Measurements from ENCODE around the gene SNCB. TPM values are rescaled to one million over a fixed set of nuclear protein-coding genes. Genes with fewer than 3 reads are reported as not detected.

SNCB gene
- total and polyA plus RNA-seq, 2 of the 4 experiments (the other 2 are of a cell fraction), result 0.41 TPM; not detected in 1

DNA sequence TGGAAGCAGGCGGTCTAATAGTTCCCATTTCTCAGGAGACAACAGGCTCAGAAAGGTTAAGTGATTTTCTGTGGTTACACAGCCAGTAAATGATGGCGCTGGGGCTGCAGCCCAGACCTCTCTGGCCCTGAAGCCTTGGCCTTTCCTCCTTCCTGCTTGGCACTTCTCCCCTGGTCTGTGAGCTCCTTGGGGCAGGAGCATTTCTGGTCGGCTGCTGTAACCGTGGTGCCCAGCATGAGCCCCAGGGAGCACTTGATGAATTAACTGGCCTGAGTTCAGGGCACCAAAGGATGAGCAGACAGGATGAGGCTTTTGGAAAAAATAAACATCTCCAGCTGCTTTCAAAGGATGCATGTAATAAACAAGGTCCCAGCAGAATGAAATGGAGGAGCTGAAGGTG is 51.0 kb downstream of the SNCB start:
- ChIA-PET CTCF (interaction anchor here (0.9 to 1.6 kb wide), 3 partner anchors 42 to 81 kb away, joined by 4 read pairs; partner anchors contain the start of gene TSPAN17), POLR2A (ENCODE audit: unreplicated experiment) (no interaction called here)
- 0 out of 3 replicates have a peak overlapping the region, but pooled peaks have one; percentile 55 for H2BK15ac ChIP-seq (ENCODE audit: low read depth, low read length)
- no peaks in the 10 kb centered on the region for H4K20me1 ChIP-seq (ENCODE audit: insufficient read depth, low read length)
- no peak for TF ChIP-seq MAZ (IDR thresholded peaks at IDR 0.05; ENCODE audit: borderline replicate concordance, low read depth, low read length)
- no peak for TF ChIP-seq ELK1 (IDR thresholded peaks at IDR 0.05; ENCODE audit: borderline replicate concordance, low read depth, low read length)
- no peak for TF ChIP-seq RAD21 (IDR thresholded peaks at IDR 0.05; ENCODE audit: low read length)
- TF ChIP-seq MXI1 (IDR thresholded peaks at IDR 0.05; ENCODE audit: borderline replicate concordance, low read depth, low read length), result no peak
- no peak for TF ChIP-seq RCOR1 (IDR thresholded peaks at IDR 0.05; ENCODE audit: insufficient replicate concordance, low read length)
- TF ChIP-seq, protein P1, sequence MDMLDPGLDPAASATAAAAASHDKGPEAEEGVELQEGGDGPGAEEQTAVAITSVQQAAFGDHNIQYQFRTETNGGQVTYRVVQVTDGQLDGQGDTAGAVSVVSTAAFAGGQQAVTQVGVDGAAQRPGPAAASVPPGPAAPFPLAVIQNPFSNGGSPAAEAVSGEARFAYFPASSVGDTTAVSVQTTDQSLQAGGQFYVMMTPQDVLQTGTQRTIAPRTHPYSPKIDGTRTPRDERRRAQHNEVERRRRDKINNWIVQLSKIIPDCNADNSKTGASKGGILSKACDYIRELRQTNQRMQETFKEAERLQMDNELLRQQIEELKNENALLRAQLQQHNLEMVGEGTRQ (IDR thresholded peaks at IDR 0.05; ENCODE audit: low read depth, low read length), result no peak
- no peak for TF ChIP-seq POLR2A (IDR thresholded peaks at IDR 0.05; ENCODE audit: low read depth, low read length)
- TF ChIP-seq CHD1 (IDR thresholded peaks at IDR 0.05; ENCODE audit: low read depth, low read length), result no peak
- TF ChIP-seq MAFK (IDR thresholded peaks at IDR 0.05; ENCODE audit: low read depth, low read length), result no peak
- TF ChIP-seq FOS (IDR thresholded peaks at IDR 0.05; ENCODE audit: low read depth, low read length), result no peak
- TF ChIP-seq NFE2L2 (IDR thresholded peaks at IDR 0.05; ENCODE audit: low read depth, low read length), result no peak
- TF ChIP-seq CEBPB (IDR thresholded peaks at IDR 0.05; ENCODE audit: low read depth, low read length), result no peak
- peaks cover 7% of the 10 kb centered on the region for H3K4me1 ChIP-seq (ENCODE audit: control insufficient read depth, insufficient read depth, low read length)
- no peak overlapping the region for H3K4me3 ChIP-seq (ENCODE audit: insufficient read depth, low read depth, low read length)
- ATAC-seq (ENCODE audit: low read depth) (peak; percentile 80), DNase-seq (peak; percentile 29)
- H3K9ac ChIP-seq (ENCODE audit: low read depth, low read length), result no peak overlapping the region
- no peaks in the 10 kb centered on the region for H3K36me3 ChIP-seq (ENCODE audit: control insufficient read depth, insufficient read depth, low read length)
- H3K4ac ChIP-seq (ENCODE audit: low read depth, low read length), result 0 out of 2 replicates have a peak overlapping the region, but pooled peaks have one; percentile 24
- peak overlapping the region; percentile 27; the same call in 1 of the 2 replicates for H2BK120ac ChIP-seq (ENCODE audit: low read depth, low read length)
- peak overlapping the region; percentile 48 for H2AFZ ChIP-seq (replicated peaks; ENCODE audit: low read length, poor library complexity)
- H3K18ac ChIP-seq (ENCODE audit: low read depth, low read length), result no peak overlapping the region
- 88% methylated on average over 1 of the region's 4 CpGs; no CpG with 5 or more reads in 1 of the 2 experiments for WGBS, 2 experiments (ENCODE audit: extremely low coverage in 2 of 2, insufficient read length in 1 of 2)
- no peak overlapping the region for H2AK9ac ChIP-seq (replicated peaks; ENCODE audit: low read depth, low read length, poor library complexity)
- peaks cover 9% of the 10 kb centered on the region; the same call in 1 of the 2 replicates for H3K9me1 ChIP-seq (ENCODE audit: insufficient read depth, low read length)
- 0 out of 2 replicates have a peak overlapping the region, but pooled peaks have one; percentile 7 for H3K27ac ChIP-seq (ENCODE audit: insufficient read depth, low read length)
- H3K14ac ChIP-seq (replicated peaks; ENCODE audit: low read depth, low read length), result no peak overlapping the region
- H2BK20ac ChIP-seq (ENCODE audit: low read depth, low read length), result 0 out of 2 replicates have a peak overlapping the region, but pooled peaks have one; percentile 4
- in situ Hi-C loops (cut with MboI; ENCODE audit: low sequenced_read_pairs) (loop anchor here (10.0 kb wide), 1 partner anchor 45 kb away; no protein-coding TSS in a partner anchor), intact Hi-C loops (cut with micrococcal nuclease) (no loop called here), dilution Hi-C loops (cut with HindIII; ENCODE audit: low sequenced_read_pairs, unreplicated experiment) (no loop called here)
- H3K9me3 ChIP-seq (ENCODE audit: control insufficient read depth, insufficient read depth, low read length), result peaks cover 3% of the 10 kb centered on the region; the same call in 1 of the 2 replicates
- no peaks in the 10 kb centered on the region; a peak in 1 of 4 replicates for H3K79me1 ChIP-seq (ENCODE audit: low read depth in 1 of 2, low read length in 2 of 2)
- no peak overlapping the region for H2AK5ac ChIP-seq (ENCODE audit: low read depth, low read length)
- no peak overlapping the region for H4K91ac ChIP-seq (ENCODE audit: insufficient read depth, low read depth, low read length)
- no peaks in the 10 kb centered on the region; the same call in 1 of the 2 replicates for H3K27me3 ChIP-seq (ENCODE audit: control insufficient read depth, insufficient read depth, low read length)
- H4K5ac ChIP-seq (ENCODE audit: low read depth, low read length), result no peak overlapping the region
- BruUV-seq (replicated peaks), result no TSS peak
- no peak overlapping the region for H3K23ac ChIP-seq (ENCODE audit: low read depth, low read length)
- no peak overlapping the region for H3K56ac ChIP-seq (ENCODE audit: extremely low read depth, insufficient read depth, low read length)
- no peak overlapping the region for H2BK5ac ChIP-seq (ENCODE audit: low read depth, low read length, poor library complexity, severe bottlenecking)
- H4K8ac ChIP-seq (ENCODE audit: low read depth in 2 of 2, low read length in 2 of 2), result peak overlapping the region in 1 of 2 experiments; percentile 35; a peak in 1 of 4 replicates
- no peak overlapping the region; the same call in 1 of the 2 replicates for H3K4me2 ChIP-seq (ENCODE audit: low read depth, low read length)

Data from IMR-90 (cell line).